ENCODE measurements around the gene PTPRN2.

- TF ChIP-seq CTCF (IDR thresholded peaks at IDR 0.05) (no peak), POLR2A (IDR thresholded peaks at IDR 0.05) (no peak), EP300 (IDR thresholded peaks at IDR 0.05) (no peak), POLR2AphosphoS5 (IDR thresholded peaks at IDR 0.05) (no peak)
Measured at GRCh38 chr7:157859915-157860314, 727.7 kb downstream of the PTPRN2 start.

Data from sigmoid colon (tissue), 4 donors.